ENCODE measurements around the gene COL28A1. TPM values are rescaled to one million over a fixed set of nuclear protein-coding genes. Genes with fewer than 3 reads are reported as not detected.
"Not testable (repeated sequence)": the region's sequence is repeated elsewhere in the genome, so short reads cannot be mapped to it uniquely, and the experiment has no call there.

The COL28A1 gene
- total and polyA plus RNA-seq, 12 donors: 0.35 to 8.1 (median 1.5) TPM

DNA sequence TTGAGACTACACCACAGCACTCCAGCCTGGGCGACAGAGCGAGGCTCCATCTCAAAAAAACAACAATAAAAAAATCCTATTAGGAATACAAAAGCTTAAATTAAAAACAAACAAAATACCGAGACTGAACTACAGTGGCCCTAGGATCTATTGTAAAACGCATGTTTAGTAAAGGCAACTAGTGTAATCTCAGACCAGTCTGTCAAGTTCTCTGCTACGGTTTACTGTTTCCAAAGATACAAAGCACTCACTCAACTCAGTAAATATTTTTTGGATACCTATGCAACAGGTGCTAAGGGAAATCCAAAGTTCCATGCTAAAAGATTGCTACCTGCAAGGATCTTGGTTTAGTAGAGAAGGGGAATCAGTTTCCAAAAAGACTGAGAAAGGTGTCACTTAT is 27.6 kb upstream of the COL28A1 start:
- ATAC-seq (no peak), DNase-seq (no peak)
- H3K27ac ChIP-seq: no peak overlapping the region
- no peaks in the 10 kb centered on the region for H3K27me3 ChIP-seq
- WGBS, 2 donors: 87 to 93% methylated on average over 5 of the region's 5 CpGs
- no peaks in the 10 kb centered on the region for H3K36me3 ChIP-seq
- no peak overlapping the region for H3K4me3 ChIP-seq
- peaks cover 3 to 27% (median 9%) of the 10 kb centered on the region in 9 donors for H3K4me1 ChIP-seq
- intact Hi-C loops (cut with DNase I): loop anchor here in 1 of 10 donors (10.0 kb wide), 1 partner anchor 308 kb away; no protein-coding TSS in a partner anchor
- TF ChIP-seq, protein P1, sequence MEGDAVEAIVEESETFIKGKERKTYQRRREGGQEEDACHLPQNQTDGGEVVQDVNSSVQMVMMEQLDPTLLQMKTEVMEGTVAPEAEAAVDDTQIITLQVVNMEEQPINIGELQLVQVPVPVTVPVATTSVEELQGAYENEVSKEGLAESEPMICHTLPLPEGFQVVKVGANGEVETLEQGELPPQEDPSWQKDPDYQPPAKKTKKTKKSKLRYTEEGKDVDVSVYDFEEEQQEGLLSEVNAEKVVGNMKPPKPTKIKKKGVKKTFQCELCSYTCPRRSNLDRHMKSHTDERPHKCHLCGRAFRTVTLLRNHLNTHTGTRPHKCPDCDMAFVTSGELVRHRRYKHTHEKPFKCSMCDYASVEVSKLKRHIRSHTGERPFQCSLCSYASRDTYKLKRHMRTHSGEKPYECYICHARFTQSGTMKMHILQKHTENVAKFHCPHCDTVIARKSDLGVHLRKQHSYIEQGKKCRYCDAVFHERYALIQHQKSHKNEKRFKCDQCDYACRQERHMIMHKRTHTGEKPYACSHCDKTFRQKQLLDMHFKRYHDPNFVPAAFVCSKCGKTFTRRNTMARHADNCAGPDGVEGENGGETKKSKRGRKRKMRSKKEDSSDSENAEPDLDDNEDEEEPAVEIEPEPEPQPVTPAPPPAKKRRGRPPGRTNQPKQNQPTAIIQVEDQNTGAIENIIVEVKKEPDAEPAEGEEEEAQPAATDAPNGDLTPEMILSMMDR (IDR thresholded peaks at IDR 0.05): no peak
- H3K9me3 ChIP-seq: peaks cover 0 to 19% (median 0%) of the 10 kb centered on the region in 11 donors

DNA sequence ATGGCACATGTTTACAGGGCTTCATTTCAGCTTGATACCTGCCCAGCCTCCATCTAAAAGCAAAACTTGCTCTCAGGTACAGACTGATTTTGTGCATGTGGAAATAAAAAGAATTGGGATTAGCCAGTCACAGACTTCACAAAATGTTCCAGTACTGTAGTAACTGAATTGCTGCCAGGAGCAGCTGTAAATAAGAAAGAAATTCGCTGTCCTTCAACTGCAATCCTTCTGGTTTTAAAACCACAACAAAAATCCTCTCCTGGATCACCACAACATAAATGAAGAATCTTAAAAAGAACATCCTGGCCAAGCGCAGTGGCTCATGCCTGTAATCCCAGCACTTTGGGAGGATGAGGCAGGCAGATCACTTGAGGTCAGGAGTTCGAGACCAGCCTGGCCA is 27.1 kb upstream of the COL28A1 start:
- Histone ChIP-seq H3K4me1 (peaks cover 0 to 22% (median 4%) of the 10 kb centered on the region in 9 donors), H3K9me3 (peaks cover 0 to 21% (median 0%) of the 10 kb centered on the region in 11 donors), H3K4me3 (no peak overlapping the region), H3K36me3 (no peaks in the 10 kb centered on the region), H3K27me3 (no peaks in the 10 kb centered on the region), H3K27ac (no peak overlapping the region)
- no peak for DNase-seq
- 87% methylated on average over 3 of the region's 3 CpGs for WGBS, 2 donors
- ATAC-seq: no peak
- intact Hi-C loops (cut with DNase I): loop anchor here in 1 of 10 donors (10.0 kb wide), 1 partner anchor 308 kb away; no protein-coding TSS in a partner anchor
- TF ChIP-seq, protein P1 (IDR thresholded peaks at IDR 0.05): no peak

DNA sequence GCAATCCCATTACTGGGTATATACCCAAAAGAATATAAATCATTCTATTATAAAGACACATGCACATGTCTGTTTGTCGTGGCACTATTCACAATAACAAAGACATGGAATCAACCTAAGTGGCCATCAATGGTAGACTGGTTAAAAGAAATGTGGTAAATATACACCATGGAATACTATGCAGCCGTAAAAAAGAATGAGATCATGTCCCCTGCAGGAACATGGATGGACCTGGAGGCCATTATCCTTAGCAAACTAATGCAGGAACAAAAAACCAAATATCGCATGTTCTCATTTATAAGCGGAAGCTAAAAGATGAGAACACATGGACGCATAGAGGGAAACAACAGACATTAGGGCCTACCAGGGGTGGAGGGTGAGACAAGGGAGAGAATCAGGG is 25.9 kb upstream of the COL28A1 start:
- not testable (repeated sequence) for H3K27ac ChIP-seq, H3K4me3 ChIP-seq, H3K27me3 ChIP-seq, ATAC-seq, DNase-seq, H3K36me3 ChIP-seq
- 96% methylated on average over 5 of the region's 5 CpGs for WGBS, 2 donors
- Histone ChIP-seq H3K9me3 (peaks cover 0 to 21% (median 0%) of the 10 kb centered on the region in 11 donors), H3K4me1 (peaks cover 0 to 18% (median 0%) of the 10 kb centered on the region in 9 donors)
- intact Hi-C loops (cut with DNase I): loop anchor here in 1 of 10 donors (10.0 kb wide), 1 partner anchor 307 kb away; no protein-coding TSS in a partner anchor

DNA sequence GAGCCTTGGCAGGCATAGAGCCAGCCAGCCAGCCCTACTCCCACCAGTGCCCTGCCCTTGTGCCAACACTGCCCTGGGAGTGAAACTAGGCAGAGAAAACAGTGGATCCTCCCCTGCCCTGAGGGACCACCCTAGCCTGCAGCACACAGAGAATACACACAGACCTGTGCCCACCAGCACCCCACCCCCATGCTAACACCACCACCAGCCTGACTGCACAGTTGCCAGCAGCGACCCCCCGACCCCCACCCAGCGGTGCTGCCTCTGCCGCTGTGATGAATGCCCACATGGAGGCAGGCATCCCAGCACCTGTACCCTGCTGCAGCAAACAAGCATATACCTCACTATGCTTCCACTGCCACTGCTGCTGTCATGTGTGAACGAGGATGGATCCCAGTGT is 21.6 kb upstream of the COL28A1 start:
- no peaks in the 10 kb centered on the region for H3K36me3 ChIP-seq
- no peaks in the 10 kb centered on the region for H3K27me3 ChIP-seq
- peak in 1 of 8 donors; percentile 26 for ATAC-seq
- DNase-seq: no peak
- peaks cover 0 to 21% (median 0%) of the 10 kb centered on the region in 11 donors for H3K9me3 ChIP-seq
- H3K4me3 ChIP-seq: no peak overlapping the region
- 91 to 95% methylated on average over 5 of the region's 5 CpGs for whole genome bisulfite sequencing, 2 donors
- H3K27ac ChIP-seq: no peak overlapping the region
- TF ChIP-seq, protein P1 (IDR thresholded peaks at IDR 0.05): no peak
- H3K4me1 ChIP-seq: peaks cover 0 to 4% (median 0%) of the 10 kb centered on the region in 9 donors
- intact Hi-C loops (cut with DNase I): no loop called here

DNA sequence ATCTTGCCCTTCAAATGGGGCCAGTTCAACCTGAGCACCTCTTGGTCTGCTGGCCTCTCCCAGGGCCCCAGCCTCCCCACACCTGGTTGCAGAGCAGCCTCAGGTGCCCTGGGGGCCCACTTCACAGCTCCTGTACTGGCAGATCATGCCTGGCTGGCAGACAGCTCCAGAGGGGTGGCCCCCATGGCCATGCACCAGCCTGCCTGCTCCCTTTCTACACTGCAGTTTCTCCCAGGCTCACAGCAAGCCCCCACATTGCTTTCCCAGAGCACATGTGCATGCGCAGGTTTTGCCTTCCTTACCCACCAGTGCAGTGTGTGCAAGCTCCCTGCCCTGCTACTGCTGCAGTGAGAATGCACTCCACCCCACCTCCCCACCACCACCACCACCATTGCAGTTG is 21.2 kb upstream of the COL28A1 start:
- WGBS, 2 donors: 96 to 100% methylated on average over 1 of the region's 1 CpG
- Histone ChIP-seq H3K4me3 (no peak overlapping the region), H3K27ac (no peak overlapping the region), H3K4me1 (peaks cover 0 to 4% (median 0%) of the 10 kb centered on the region in 9 donors), H3K27me3 (no peaks in the 10 kb centered on the region), H3K9me3 (peaks cover 0 to 21% (median 0%) of the 10 kb centered on the region in 11 donors), H3K36me3 (no peaks in the 10 kb centered on the region)
- intact Hi-C loops (cut with DNase I): no loop called here
- TF ChIP-seq, protein P1 (IDR thresholded peaks at IDR 0.05): no peak
- peak in 2 of 8 donors; percentile 18 to 57 for ATAC-seq
- DNase-seq: no peak

Data from heart right ventricle (tissue), 16 donors.